Thyroid gland (tissue), 4 donors: ENCODE measurements around the gene KRT39.

Source experiments
- POLR2A ChIP-seq, 2 donors: fragments of 450-650 bp; IDR thresholded peaks; one replicate each; pipeline ENCODE4 v1.6.1; 2017; ENCODE audit warnings: antibody characterized with exemption in 2 of 2, mild to moderate bottlenecking in 2 of 2, moderate library complexity in 1 of 2
- TF ChIP-seq, protein P1 (sequence below), 6 experiments: fragments of 200-600 bp in 3 of 6; fragments of 450-650 bp in 3 of 6; sonication (generic) in 3 of 6; IDR thresholded peaks; one replicate each; pipeline ENCODE4 v1.5.1; 2016 to 2019; ENCODE audit warnings: antibody characterized with exemption in 6 of 6, mild to moderate bottlenecking in 2 of 6, inconsistent platforms in 1 of 6, moderate library complexity in 1 of 6

DNA sequence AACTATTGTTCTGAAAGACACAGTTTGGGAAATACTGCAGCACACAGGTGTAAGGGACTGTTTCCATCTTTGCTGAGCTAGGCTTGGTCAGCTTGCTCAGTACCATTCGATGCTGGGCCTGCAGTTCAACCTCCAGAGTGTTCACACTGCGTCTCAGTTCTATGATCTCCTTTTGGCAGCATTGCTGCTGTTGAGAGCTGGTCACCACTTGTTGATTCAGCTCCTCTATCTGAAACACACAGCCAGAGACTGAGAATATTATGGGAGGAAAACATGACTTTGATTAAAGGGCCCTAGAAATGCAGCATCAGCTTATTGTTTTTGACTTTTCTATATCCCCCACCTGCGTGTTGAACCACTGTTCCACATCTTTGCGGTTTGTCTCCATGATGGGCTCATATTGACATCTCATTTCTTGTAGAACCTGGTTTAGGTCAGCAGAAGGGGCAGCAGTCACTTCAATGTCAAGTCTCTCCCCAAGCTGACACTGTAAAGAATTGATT, 4.6 kb downstream of the KRT39 start:
- TF ChIP-seq, protein P1, sequence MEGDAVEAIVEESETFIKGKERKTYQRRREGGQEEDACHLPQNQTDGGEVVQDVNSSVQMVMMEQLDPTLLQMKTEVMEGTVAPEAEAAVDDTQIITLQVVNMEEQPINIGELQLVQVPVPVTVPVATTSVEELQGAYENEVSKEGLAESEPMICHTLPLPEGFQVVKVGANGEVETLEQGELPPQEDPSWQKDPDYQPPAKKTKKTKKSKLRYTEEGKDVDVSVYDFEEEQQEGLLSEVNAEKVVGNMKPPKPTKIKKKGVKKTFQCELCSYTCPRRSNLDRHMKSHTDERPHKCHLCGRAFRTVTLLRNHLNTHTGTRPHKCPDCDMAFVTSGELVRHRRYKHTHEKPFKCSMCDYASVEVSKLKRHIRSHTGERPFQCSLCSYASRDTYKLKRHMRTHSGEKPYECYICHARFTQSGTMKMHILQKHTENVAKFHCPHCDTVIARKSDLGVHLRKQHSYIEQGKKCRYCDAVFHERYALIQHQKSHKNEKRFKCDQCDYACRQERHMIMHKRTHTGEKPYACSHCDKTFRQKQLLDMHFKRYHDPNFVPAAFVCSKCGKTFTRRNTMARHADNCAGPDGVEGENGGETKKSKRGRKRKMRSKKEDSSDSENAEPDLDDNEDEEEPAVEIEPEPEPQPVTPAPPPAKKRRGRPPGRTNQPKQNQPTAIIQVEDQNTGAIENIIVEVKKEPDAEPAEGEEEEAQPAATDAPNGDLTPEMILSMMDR (IDR thresholded peaks at IDR 0.05) = no peak
- no peak for TF ChIP-seq POLR2A (IDR thresholded peaks at IDR 0.05)
